Measurements from ENCODE around the gene EML2.
"Not testable (repeated sequence)": the region's sequence is repeated elsewhere in the genome, so short reads cannot be mapped to it uniquely, and the experiment has no call there.

The EML2 gene

DNA sequence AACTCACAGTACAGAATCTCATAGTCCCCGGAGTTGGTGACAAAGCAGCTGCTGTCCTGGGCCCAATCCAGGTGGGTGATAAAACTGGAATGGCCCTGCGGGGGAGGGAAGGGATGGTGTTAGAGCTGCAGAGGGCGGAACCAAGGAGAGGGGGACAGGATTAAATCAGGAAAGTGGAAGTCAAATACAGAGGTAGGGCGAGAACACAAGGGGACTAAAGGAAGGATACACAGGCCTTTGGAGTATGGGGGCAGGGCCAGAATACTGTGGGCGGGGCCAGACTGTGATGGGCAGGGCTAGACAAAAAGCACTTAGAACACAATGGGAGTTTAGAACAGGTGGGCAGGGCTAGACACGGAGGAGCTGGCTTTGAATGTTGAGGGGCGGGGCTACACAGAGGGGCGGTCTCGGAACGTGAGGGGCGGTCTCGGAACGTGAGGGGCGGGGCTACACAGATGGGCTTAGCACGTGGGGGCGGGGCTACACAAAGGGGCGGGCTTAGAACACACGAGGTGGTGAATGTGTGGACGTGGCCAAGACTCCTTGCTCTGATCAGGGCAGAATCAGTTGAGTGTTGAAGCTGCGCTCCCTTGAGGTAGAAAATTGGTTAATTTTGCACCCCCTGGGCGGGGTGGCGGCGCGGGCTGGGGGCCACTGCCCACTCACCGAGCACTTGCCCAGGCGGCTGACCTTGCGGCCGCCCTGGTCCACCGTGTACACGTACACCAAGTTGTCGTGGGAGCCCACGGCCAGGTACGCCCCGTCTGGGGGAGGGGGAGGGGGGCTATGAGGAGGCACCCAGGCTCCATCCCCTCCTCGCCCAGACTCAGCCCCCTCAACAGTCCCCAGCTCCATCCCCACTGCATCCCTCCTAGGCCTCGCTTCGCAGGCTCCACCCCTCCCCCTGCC is 23.1 kb downstream of the EML2 start:
- peak; percentile 90 for DNase-seq

DNA sequence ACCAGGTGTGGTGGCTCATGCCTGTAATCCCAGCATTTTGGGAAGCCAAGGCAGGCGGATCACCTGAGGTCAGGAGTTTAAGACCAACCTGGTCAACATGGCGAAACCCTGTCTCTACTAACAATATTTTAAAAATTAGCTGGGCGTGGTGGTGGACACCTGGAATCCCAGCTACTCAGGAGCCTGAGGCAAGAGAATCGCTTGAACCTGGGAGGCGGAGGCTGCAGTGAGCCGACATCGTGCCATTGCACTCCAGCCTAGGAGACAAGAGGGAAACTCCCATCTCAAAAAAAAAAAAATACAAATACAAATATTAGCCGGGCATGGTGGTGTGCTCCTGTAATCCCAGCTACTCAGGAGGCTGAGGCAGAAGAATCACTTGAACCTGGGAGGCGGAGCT is 24.1 kb downstream of the EML2 start:
- DNase-seq, result not testable (repeated sequence)

DNA sequence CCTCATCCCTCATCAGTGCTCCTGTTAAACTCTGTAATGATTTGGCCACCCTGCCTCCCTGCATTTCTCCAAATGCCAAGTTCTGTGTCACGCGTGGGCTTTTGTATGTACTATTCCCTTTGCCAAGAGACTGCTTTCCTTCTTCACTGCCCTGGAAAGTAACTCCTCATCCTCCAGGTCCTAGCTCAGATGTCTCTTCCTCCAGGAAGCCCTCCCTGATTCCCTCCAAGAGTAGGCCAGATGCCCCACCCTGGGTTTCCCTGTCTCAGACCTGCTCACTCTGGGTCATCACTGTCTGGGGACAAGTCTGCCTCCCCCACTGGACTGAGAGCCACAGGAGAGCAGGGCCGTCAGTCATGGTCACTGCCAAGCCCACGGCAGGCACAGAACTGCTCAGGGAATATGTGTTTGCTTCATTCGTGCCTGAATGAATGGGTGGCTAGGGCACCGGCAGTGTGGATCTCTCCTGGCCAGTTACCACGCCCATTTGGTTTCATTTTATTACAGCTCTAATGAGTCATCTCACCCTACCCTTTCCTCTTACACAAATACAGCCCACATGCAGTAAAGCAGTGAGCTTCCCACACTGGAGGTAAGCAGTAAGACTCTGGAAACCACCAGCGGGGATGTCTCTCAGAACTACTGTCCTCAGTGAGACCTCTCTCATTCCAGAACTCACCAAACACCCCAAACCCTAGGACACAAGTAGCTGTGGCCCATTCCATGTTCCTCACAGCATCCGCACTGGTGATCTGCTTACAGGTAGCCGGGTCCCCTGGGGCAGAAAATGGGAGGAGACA is 25.1 kb downstream of the EML2 start:
- DNase-seq, result peak; percentile 82

DNA sequence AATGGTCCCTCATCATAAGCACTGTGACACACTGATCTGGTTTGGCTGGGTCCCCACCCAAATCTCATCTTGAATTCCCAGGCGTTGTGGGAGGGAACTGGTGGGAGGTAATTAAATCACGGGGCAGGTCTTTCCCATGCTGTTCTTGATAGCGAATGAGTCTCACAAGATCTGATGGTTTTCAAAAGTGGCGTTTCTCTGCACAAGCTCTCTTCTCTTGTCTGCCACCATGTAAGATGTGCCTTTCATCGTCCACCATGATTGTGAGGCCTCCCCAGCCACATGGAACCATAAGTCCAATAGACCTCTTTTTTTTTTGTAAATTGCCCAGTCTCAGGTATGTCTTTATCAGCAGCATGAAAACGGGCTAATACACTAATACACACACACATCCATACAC is 30.2 kb downstream of the EML2 start:
- no peak for DNase-seq

DNA sequence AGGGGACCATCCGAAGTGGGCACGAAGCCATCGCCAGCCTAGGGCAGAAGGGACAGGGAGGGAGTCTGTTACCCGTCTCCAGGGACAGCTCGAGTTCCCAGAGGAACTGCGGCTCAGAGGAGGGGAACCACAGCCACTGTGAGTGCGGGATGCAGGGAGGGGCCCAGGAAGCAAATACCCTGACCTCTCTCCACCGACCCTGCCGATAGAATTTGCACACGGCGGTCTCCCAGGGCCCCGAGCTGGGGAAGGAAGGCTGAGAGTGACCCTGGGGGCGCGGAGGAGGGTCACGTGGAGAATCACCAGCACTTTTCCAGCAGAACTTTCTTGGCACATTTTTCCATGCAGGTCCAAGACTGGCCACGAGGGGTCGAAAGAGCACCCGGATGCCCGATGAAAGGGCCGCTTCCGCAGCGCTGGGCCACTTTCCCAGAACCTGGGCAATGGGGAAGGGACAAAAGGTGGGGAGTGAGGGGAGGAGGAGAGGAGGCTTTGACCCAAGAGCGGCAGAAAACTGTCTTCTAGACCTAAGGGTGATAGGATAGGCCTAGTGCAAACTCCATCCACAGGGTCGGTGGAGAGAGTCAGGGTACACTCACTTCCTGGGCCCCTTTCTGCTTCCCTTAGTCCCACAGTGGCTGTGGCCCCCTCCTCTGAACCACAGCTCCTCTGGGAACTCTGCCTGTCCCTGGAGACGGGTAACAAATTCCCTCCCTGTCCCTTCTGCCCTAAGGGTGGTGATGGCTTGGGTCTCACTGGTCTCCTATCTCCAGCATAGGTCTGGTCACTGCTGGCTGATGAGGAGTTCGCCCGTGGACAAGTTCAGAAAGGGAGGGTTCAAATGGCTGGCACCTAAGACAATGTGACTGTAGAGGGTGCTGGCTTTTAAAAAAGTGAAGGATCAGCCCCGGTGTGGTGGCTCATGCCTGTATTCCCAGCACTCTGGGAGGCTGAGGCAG is 31.8 kb downstream of the EML2 start:
- peak; percentile 64 for DNase-seq

DNA sequence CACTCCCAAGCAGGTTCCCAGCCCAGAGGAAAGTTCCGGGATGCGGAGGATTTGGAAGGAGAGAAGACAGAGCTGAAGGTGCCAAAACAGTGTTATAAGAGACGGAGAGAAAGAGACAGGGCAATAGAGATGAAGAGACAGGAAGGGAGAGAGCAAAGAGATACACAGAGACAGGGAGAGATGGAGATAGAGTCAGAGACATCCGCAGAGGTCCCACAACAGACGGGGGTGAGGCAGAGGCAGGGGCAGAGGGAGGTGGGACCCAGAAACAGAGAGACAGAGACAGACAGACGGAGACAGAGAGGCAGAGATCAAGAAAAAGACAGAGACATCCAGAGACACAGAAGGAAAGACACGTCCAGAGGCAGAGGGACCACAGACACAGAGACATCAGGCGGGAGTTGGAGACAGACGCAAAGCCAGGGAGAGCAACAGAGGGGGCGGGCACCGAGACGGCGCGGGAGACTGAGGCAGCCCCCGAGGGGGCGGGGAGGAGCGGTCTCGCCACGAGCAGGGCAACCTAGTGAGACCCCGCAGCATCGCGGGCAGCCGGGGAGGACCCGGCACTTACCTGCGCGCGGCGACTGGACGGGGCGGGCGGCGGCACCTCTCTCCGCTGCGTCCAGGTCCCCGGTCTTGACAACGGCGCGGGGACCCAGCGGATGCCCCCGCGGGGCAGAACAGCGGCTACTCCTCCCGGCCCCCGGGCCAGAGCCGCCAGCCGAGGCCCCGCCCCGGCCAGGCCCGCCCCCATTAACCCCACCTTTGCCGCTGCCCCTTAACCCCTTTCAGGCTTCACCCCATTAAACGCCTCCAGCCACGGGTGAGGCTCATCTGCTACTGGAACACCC is 37.4 kb downstream of the EML2 start, which contains the start of gene GPR4:
Gene GPR4, minus strand, starts transcription at position 689 of the 851 bp plus-strand sequence. CDS start 10,346 bp downstream, outside the sequence.
- DNase-seq, result no peak

DNA sequence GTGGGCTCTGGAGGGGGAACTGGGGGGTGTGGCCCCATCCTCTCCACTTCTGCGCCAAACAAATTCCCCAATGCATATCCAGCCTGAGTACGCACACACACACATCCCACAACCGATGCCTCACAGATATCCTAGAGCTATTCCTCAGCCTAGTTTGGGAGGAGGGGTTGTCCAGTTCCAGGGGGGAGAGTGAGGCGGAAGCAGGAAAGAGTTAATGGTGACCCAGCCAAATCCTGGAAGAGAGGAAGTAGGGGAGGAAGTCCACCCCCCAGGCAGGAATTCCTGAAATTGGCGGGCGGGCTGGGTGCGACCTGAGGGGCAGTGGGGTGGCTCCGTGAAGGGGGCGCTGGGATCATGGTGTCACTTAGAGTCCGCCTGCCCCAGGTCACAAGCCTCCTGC is 38.1 kb downstream of the EML2 start:
- DNase-seq, result no peak

DNA sequence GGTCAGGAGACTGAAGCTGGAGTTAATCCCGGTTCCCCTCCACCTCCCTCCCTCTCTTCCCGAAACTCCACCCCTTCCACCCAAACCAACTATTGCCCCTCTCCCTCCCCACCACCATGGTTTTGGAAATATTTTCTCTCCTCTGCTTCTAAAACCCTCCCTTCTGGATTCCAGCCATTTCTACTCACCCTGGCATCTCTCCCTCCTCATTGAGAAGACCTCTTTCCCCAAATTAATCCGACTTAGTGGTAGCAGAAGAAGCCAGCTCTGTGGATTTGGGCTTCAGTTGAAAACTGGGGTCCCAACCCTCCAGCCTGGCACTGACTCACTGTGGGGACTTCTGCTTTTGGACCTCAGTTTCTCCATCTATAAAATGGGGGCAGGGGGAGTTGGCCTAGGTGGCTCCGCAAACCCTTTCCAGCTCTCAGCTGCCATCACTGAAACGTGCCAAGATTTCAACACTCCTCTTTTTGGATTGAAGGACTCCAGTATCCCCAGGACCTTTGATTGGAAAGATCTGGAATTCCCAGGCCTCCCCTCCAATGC is 38.8 kb downstream of the EML2 start:
- DNase-seq, result no peak

DNA sequence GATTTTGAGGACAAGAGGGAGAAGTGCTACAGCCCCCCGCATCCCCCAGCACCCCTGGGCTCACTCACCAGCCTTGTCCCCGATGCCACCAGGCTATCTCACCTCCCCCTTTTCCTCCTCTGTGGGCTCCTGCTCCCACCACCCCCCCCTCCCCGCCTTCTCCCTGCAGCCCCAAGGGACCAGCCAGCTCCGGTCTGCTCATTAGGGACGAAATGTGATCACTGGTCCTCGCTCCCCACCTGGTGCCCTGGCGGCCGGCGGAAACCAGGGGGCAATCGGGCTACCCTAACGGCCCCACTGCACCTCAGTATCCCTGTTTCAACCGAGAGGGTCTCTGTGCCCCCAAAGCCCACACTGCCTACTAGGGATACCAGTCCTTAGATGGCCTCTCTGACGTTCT is 39.9 kb downstream of the EML2 start:
- DNase-seq, result no peak

DNA sequence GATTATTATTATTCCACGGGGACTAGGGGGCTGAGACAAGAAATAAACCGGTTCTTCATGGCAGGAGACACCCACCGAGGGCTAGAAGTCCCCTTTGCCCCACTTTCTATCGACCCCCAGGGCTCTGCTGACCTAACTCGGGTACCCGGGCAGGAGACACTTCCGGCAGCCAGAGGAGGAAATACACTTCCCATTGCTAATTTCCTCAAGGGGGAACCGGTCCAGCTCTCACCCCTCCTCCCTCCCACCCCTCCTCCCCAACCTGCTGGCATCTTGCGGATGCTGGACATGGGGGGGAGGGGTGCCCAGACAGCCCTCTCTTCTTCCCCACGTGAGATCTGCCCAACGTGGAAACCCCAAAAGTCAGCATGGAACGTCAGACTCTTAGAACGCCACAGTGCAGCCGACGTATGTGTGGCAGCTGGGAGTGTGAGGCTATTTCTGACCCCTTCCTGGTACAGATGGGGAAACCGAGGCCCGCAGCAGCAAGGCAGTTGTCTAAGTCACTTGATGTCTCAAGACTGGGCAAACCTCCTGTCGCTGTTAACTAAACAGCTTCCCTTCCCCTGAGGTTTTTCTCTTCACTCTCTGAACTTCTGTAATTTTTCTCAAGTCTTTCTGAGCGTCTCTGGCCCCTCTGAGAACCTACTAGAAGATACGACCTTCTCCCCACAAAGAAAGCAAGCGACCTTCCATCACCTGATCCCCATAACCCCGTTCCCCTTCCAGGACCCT is 40.8 kb downstream of the EML2 start:
- DNase-seq, result no peak

DNA sequence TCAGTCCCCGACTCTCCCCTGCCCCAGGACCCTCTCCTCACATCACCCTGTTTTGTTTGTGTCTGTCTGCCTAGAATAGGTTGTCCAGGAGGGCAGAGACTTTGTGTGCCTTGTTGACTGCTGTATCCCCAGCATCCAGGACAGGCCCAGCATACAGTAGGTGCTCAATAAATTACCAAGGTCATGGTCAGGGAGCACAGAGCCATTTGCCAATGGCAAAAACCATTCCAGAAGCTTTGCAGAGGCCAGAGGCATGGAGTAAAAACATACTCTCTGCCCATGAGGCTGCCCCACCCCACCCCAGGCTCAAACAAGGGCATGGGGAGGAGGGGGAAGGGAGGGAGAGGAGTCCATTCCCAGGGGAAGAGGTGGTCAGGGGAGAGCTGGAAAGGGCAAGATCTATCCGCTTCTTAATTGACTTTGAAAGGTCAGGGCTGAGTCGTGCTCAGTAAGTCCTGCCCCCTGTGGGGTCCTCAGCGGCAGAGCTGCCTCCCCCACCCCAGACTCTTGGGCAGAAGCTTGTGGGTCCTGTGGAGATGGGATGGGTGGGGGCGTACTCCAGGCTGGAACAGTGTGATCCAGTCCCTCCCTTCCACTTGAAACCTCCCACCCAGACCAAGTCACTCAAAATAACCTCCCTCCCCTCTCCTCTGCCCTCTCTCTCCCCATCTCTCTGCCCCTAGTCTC is 41.6 kb downstream of the EML2 start:
- no peak for DNase-seq

DNA sequence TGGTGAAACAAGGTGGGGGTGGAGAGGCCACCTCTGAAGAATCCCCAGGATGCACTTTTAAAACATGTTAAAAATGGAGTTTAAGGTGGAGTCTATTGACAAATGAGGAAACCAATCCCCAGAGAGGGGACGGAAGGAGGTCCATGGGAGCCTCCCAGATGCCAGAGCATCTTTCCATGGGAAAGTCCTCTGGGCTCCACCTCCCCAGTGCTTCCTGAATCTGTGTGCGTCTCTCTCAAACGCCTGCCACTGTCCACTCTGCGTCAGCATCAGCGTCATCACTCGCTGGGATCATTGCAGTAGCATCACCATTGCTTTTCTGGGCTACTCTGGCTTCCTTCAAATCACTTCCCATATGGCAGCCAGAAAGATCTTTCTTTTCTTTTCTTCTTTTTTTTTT is 43.4 kb downstream of the EML2 start:
- no peak for DNase-seq

DNA sequence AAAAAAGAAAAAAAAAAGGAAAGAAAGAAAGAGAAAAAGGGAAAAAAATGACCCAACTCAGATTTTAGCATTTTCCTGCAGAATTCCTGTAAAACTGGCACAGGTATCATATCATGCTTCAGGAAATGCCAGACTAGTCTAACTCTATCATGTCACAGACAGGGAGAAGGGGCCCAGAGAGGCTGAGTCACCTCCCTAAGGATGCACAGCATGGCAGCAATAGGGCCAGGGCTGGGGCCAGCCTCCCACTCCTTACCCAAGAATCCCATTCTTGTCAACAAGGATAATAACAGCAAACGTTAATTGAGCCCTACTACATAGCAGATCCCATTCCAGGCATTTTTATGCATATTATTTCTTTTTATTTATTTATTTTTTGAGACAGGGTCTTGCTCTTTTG is 45.7 kb downstream of the EML2 start:
- no peak for DNase-seq

DNA sequence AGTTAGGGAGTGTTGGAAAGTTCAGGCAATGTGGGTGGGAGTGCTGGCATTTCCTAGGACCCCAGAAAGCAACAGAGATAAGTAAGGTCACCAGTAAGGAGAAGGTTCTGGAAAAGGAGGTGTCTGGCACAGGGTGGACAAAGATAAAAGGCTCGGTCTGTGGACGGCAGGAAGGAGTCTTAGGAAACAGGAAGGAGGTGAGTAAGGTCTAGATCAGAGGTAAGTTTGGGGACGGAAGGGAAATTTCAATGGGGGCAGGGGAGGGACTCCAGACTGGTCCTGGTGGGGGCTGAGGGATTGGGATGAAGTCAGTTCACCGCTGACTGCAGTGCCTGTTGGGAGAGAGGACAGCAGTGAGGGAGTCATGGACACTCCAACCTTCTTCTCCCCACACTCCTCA is 46.8 kb downstream of the EML2 start:
- DNase-seq, result no peak

DNA sequence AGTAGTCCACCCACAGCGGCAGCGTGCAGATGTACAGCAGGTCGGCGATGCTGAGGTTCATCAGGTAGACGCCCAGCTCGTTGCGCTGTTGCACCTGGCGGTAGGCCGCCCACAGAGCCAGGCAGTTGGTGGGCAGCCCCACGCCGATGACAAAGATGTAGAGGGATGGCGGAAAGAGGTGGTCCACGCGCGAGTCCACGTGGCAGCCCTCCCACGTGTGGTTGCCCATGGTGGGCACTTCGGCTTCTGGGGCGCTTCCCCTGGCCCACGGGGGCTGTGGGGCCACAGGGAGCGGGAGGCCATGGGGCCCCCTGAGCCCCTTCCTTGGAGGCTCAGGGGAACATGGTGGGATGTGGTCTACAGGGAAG is 47.6 kb downstream of the EML2 start:
- DNase-seq, result no peak

DNA sequence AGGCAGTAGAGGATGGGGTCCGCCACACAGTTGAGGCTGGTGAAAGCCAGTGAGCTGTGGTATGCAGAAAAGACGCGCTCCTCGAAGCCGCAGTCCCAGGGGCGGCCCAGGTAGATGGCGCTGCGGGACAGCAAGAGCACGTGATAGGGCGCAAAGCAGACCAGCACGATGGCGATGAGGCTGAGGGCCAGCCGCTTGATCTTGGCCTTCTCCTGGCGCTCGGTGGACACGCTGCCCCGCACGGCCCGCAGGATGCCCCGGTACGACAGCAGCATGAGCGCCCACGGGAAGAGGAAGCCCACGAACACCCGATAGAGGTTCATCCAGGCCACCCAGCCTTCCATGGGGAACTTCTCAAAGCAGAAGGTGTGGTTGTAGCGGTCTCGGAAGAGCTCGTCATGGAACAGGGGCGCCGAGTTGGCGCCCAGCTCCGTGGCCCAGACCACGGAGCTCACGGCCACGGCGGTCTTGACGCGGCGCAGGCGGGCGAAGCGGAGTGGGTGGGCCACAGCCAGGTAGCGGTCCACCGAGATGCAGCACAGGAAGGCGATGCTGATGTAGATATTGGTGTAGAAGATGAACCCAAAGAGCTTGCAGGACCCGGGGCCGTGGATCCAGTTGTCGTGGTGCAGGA is 48.1 kb downstream of the EML2 start:
- DNase-seq, result peak; percentile 41

DNA sequence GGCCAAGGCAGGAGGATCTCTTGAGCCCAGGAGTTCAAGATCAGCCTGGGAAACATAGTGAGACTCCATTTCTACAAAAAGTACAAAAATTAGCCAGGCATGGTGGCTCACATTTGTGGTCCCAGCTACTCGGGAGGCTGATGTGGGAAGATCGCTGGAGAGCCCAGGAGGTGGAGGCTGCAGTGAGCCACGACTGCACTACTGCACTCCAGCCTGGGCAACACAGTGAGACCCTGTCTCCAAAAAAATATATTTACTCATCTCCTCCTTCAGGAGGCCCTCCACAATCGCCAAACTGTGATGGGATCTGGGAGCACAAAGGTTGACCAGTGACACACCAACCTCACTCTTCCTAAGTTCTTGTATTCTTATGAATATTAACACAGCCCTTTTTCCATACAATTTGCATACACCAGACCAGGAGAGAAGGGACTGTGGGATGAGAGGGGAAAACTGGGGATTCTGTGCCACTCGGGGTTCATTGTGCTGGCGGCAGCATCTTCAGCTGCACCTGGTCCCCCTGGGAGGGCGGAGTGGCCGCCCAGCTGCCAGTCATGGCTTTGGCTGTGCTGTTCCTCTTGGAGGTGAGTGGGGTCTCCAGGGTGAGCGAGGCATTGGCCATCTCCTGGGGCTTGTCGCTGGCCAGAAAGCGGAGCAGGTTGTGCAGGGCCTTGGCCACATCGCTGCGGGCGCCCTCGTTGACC is 48.7 kb downstream of the EML2 start:
- no peak for DNase-seq

DNA sequence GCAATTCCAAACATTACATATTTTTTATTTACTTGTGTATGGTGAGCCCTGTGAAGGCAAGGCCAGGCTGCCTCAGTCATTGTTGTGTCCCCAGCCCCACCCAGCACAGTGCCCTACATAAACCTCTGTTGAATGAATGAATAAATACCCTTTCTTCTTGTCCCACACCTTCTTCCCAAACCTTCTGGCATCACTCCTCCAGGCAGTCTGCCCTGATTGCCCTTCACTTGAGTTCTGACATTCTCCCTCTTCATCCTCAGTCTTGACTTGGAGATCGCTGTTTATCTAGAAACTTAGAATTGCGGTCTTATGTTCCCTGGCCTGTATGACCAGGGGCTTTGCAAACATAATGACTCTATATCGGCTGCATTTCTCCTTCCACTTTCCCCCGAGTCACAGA is 49.4 kb downstream of the EML2 start:
- DNase-seq, result no peak

DNA sequence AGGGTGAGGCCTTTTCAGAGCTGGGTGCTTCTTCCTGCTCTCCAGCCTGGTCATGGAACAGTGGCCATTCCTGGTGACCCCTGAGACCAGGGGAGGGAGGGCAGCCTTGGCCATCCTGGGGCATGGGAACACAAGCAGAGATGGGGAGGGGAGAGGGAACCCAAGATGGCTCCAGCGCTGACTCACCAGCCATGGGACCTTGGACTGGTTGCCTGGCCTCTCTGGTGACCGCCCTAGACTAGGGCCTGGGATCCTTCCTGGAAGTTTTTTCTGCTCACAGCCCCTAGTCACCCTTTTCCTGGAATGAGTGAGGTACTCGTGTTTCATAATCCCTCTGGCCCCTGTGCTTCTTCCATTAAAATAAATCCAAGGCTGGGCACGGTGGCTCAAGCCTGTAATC is 51.3 kb downstream of the EML2 start:
- no peak for DNase-seq
